MCF 10A (cell line): ENCODE results near the gene ATG10. TPM values are rescaled to one million over a fixed set of nuclear protein-coding genes. Genes with fewer than 3 reads are reported as not detected.
A peak's percentile ranks its signal among the peaks of the same experiment; 100 is the strongest.
"Not testable (repeated sequence)": the region's sequence is repeated elsewhere in the genome, so short reads cannot be mapped to it uniquely, and the experiment has no call there.

Source experiments
- BruUV-seq: library from RNA; stranded (reverse); fragments of 400-500 nt; replicated peaks from 2 replicates; lab custom pipeline; 2021; lab: Mats Ljungman, UMichigan
- CTCF ChIA-PET: fragments of 300-600 bp; sonication (Branson Sonifier 250); formaldehyde crosslinking; extraction: SDS; loops from one replicate; lab custom pipeline; 2021; ENCODE audit warnings: antibody characterized with exemption, inconsistent platforms; lab: Yijun Ruan, JAX
- POLR2A ChIA-PET: fragments of 300-600, 350-650 bp; sonication (Branson Sonifier 250); formaldehyde crosslinking; extraction: SDS; loops from one replicate; lab custom pipeline; 2020; ENCODE audit warnings: antibody characterized with exemption, inconsistent platforms; lab: Yijun Ruan, JAX
- DNase-seq: peaks from one replicate; pipeline ENCODE4 v3.0.0-alpha.2; 2018; ENCODE audit not compliant: unreplicated experiment
- H3K27ac Mint-ChIP-seq: one replicate; pipeline ENCODE4 v1.8.0; 2022; ENCODE audit warnings: mild to moderate bottlenecking, low read depth, mixed read lengths; ENCODE audit not compliant: unreplicated experiment
- H3K27me3 Mint-ChIP-seq: one replicate; pipeline ENCODE4 v1.8.0; 2022; ENCODE audit warnings: mixed read lengths; ENCODE audit not compliant: insufficient read depth, unreplicated experiment
- H3K36me3 Mint-ChIP-seq: one replicate; pipeline ENCODE4 v1.8.0; 2022; ENCODE audit warnings: mild to moderate bottlenecking, moderate library complexity, mixed read lengths; ENCODE audit not compliant: insufficient read depth, unreplicated experiment
- H3K4me1 Mint-ChIP-seq: one replicate; pipeline ENCODE4 v1.8.0; 2022; ENCODE audit warnings: mixed read lengths; ENCODE audit not compliant: insufficient read depth, unreplicated experiment
- H3K4me3 Mint-ChIP-seq: one replicate; pipeline ENCODE4 v1.8.0; 2022; ENCODE audit warnings: mild to moderate bottlenecking, moderate library complexity, mixed read lengths; ENCODE audit not compliant: unreplicated experiment
- H3K9me3 Mint-ChIP-seq: one replicate; pipeline ENCODE4 v1.8.0; 2022; ENCODE audit warnings: mixed read lengths; ENCODE audit not compliant: unreplicated experiment
- intact Hi-C: fragments of 100-400 bp; cut with micrococcal nuclease; formaldehyde crosslinking; loops from 2 replicates; pipeline ENCODE4 v1.14.1; 2022
- total RNA-seq: library from RNA; stranded (reverse); gene quantifications from 2 replicates; pipeline ENCODE4 v1.2.3, GENCODE V29; 2022
- TF ChIP-seq, protein P1 (sequence below): fragments of 200-600 bp; IDR thresholded peaks from one replicate; pipeline ENCODE4 v1.8.0; 2022; ENCODE audit warnings: antibody characterized with exemption, mild to moderate bottlenecking; ENCODE audit not compliant: unreplicated experiment

Gene ATG10
- total RNA-seq, 1 experiment from 2014 or later = 9.9 TPM

DNA sequence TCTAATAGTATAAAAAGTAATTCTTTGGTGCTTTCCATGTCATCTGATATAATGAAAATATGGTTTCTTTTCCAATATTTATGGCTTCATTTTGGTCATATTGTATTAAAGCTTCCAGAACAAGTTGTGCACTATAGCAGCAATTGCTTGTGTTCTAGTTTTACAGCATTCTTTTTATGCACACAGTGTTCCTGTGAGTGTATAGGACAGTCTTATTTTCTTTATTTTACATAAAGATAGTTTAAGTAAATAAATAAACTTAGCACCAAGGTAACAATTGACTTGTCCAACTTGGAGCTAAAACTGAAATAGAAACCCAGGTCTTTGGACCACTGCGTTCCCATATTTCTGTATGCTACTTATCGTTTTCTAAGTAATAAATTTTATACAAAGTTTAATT lies 38.9 kb downstream of the ATG10 start:
- H3K4me1 Mint-ChIP-seq = no peaks in the 10 kb centered on the region
- ChIA-PET POLR2A (interaction anchor here (0.9 to 1.5 kb wide), 3 partner anchors 10 to 23 kb away, joined by 3 to 4 read pairs (median 3); no protein-coding TSS in a partner anchor), CTCF (no interaction called here)
- BruUV-seq = no TSS peak
- DNase-seq = no peak
- no peak overlapping the region for H3K4me3 Mint-ChIP-seq
- no peak overlapping the region for H3K27ac Mint-ChIP-seq
- TF ChIP-seq, protein P1, sequence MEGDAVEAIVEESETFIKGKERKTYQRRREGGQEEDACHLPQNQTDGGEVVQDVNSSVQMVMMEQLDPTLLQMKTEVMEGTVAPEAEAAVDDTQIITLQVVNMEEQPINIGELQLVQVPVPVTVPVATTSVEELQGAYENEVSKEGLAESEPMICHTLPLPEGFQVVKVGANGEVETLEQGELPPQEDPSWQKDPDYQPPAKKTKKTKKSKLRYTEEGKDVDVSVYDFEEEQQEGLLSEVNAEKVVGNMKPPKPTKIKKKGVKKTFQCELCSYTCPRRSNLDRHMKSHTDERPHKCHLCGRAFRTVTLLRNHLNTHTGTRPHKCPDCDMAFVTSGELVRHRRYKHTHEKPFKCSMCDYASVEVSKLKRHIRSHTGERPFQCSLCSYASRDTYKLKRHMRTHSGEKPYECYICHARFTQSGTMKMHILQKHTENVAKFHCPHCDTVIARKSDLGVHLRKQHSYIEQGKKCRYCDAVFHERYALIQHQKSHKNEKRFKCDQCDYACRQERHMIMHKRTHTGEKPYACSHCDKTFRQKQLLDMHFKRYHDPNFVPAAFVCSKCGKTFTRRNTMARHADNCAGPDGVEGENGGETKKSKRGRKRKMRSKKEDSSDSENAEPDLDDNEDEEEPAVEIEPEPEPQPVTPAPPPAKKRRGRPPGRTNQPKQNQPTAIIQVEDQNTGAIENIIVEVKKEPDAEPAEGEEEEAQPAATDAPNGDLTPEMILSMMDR = no peak
- peaks cover 7% of the 10 kb centered on the region for H3K36me3 Mint-ChIP-seq
- H3K27me3 Mint-ChIP-seq = no peaks in the 10 kb centered on the region
- H3K9me3 Mint-ChIP-seq = no peaks in the 10 kb centered on the region
- intact Hi-C loops = no loop called here

DNA sequence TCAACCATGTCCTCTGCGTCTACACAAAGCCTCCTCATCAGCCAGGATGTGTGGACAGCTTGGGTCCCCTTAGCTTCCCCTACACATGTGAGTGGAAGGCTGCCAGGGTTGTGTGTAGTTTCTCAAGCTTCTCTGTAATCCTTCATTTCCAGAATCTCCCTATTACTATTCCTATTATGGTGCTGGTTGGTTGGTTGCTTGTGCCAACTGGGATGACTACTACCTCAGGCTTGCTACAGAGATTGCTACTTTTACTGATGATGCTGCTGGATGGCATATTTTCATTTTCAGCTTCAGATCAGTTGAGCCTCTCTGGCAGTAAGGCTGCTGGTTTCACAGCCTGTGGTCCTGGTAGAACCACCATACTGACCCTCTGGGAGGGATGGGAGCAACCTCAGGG lies 39.9 kb downstream of the ATG10 start:
- TF ChIP-seq, protein P1 = no peak
- Mint-ChIP-seq H3K36me3 (peaks cover 7% of the 10 kb centered on the region), H3K4me3 (no peak overlapping the region), H3K27ac (no peak overlapping the region), H3K9me3 (no peaks in the 10 kb centered on the region), H3K4me1 (no peaks in the 10 kb centered on the region), H3K27me3 (no peaks in the 10 kb centered on the region)
- ChIA-PET POLR2A (interaction anchor here (1.5 kb wide), 1 partner anchor 17 kb away, joined by 3 read pairs; no protein-coding TSS in a partner anchor), CTCF (interaction anchor here (0.6 kb wide), 1 partner anchor 32 kb away, joined by 3 read pairs; no protein-coding TSS in a partner anchor)
- no peak for DNase-seq
- BruUV-seq = no TSS peak
- intact Hi-C loops = no loop called here

DNA sequence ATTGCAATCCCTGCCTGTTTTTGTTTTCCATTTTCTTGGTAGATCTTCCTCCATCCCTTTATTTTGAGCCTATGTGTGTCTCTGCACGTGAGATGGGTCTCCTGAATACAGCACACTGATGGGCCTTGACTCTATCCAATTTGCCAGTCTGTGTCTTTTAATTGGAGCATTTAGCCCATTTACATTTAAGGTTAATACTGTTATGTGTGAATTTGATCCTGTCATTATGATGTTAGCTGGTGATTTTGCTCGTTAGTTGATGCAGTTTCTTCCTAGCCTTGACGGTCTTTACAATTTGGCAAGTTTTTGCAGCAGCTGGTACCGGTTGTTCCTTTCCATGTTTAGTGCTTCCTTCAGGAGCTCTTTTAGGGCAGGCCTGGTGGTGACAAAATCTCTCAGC lies 42.8 kb downstream of the ATG10 start:
- DNase-seq, H3K36me3 Mint-ChIP-seq, H3K27ac Mint-ChIP-seq, H3K4me1 Mint-ChIP-seq, POLR2A ChIA-PET, intact Hi-C loops, H3K4me3 Mint-ChIP-seq, CTCF ChIA-PET, H3K27me3 Mint-ChIP-seq, BruUV-seq, H3K9me3 Mint-ChIP-seq: not testable (repeated sequence)

DNA sequence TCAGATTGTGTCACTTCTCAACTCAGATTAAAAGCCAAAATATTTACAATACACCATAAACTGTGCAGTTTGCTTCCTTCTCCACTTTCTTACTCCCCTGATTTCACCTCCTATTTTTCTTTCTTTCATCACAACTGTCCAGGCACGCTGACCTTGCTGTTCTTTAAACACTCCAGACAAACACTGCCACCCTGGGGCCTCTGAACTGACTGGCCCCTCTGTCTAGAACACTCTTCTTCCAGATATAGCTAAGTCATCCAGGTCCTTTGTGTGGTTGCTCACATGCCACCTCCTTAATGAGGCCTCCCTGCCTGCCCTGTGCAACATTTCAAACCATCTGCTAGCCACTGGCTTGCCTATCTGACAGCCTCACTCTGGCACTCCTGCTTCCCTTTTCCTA lies 46.6 kb downstream of the ATG10 start:
- Mint-ChIP-seq H3K27me3 (no peaks in the 10 kb centered on the region), H3K4me3 (no peak overlapping the region), H3K4me1 (peaks cover 6% of the 10 kb centered on the region), H3K27ac (peak overlapping the region; percentile 4), H3K36me3 (no peaks in the 10 kb centered on the region), H3K9me3 (no peaks in the 10 kb centered on the region)
- TF ChIP-seq, protein P1 = no peak
- POLR2A ChIA-PET = interaction anchor here (0.7 kb wide), 1 partner anchor 20 kb away, joined by 3 read pairs; no protein-coding TSS in a partner anchor
- no TSS peak for BruUV-seq
- no peak for DNase-seq
- intact Hi-C loops = no loop called here
- CTCF ChIA-PET = no interaction called here
